GM23248 (cell line): Measurements from ENCODE around the gene TCF4.

Source experiments
- EZH2 ChIP-seq: fragments of 200-600 bp; sonication (generic); IDR thresholded peaks from 2 replicates; pipeline ENCODE4 v1.6.1; 2018; ENCODE audit warnings: antibody characterized with exemption, mild to moderate bottlenecking; ENCODE audit not compliant: insufficient read depth, poor library complexity, severe bottlenecking
- EZH2phosphoT487 ChIP-seq: fragments of 200-600 bp; sonication (generic); IDR thresholded peaks from 2 replicates; pipeline ENCODE4 v1.6.1; 2018; ENCODE audit warnings: antibody characterized with exemption, moderate library complexity, mild to moderate bottlenecking, low read depth; ENCODE audit not compliant: insufficient read depth

DNA sequence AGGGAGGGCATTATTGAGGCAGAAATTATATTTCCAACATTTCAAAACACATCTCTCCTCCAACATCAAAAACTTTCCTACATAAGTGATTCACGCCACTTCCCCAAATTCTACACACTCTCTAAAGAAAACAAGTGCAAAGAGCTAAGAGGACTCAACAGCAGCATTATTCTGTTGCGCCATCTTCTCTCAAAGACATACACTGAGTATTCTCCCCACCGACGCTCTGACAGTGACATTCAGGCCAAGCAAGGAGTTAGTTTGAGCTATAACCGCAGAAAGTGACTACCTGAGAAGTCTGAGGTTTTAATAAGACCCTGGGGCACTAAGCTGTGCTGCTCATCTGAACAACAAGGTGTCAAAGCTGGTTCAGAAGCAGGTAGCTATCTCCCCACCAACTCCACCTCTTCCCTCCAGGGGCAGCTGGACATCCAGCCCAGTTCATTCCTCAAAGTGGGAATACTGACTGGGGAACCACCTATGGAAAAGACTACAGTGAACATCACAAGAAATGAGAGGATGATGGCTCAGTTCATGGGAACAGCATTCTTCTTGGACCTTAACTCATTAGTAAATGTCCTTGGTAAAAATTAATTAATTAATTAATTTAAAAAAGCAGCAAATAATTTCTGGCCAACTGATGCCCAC is 319.2 kb downstream of the TCF4 start:
- TF ChIP-seq EZH2 = no peak
- no peak for TF ChIP-seq EZH2phosphoT487
